Measurements from ENCODE around the gene FGFR3.

The FGFR3 gene

GRCh38 chr4:1756079-1756478, 37.0 kb upstream of the FGFR3 start:
- TF ChIP-seq, protein P1, sequence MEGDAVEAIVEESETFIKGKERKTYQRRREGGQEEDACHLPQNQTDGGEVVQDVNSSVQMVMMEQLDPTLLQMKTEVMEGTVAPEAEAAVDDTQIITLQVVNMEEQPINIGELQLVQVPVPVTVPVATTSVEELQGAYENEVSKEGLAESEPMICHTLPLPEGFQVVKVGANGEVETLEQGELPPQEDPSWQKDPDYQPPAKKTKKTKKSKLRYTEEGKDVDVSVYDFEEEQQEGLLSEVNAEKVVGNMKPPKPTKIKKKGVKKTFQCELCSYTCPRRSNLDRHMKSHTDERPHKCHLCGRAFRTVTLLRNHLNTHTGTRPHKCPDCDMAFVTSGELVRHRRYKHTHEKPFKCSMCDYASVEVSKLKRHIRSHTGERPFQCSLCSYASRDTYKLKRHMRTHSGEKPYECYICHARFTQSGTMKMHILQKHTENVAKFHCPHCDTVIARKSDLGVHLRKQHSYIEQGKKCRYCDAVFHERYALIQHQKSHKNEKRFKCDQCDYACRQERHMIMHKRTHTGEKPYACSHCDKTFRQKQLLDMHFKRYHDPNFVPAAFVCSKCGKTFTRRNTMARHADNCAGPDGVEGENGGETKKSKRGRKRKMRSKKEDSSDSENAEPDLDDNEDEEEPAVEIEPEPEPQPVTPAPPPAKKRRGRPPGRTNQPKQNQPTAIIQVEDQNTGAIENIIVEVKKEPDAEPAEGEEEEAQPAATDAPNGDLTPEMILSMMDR (IDR thresholded peaks at IDR 0.05; ENCODE audit: insufficient read depth, low read length, poor library complexity, severe bottlenecking): no peak
- Histone ChIP-seq H3K4me3 (replicated peaks; ENCODE audit: low read depth, low read length) (no peak overlapping the region), H3K36me3 (ENCODE audit: control insufficient read depth, insufficient read depth, low read length) (no peaks in the 10 kb centered on the region)

DNA sequence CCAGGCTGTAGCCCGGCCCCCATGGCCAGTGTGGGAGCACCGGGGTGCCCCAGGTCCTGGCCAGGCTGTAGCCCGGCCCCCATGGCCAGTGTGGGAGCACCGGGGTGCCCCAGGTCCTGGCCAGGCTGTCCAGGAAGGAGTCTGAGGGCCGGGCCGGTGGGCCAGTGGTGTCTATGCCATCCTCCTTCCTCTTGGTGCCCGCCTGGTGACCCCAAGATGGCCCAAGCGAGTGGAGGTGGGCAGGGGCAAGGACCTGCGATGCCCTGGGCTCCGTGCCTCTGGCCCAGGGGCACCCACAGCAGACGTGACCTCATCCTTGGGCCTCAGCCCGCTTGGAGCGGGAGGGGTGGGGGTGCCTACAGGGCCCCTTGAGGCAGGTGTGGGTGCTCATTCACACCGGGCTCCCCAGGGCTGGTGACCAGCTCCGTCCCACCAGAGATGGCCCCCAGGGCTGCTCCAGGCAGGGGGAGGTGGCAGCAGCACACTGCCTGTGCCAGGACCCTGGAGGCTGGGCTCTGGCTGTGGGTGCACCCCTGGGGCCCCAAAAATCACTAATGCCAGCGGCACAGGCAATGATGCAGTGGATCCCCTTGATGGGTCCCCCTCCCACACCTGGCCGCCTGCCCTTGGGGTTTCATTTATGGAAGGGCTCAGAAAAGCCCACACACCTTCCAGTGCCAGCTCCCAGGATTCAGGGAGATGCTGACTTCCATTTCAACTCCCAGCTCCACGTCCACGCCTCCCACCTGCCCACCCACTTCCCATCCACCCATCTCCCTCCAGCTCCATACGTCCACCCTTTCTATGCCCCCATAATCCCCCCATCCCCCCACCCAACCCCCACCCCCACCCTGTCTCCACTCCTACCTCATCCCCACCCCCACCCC, 36.0 kb upstream of the FGFR3 start:
- no peak for DNase-seq (ENCODE audit: extremely low read depth, insufficient read length)
- H3K36me3 ChIP-seq (ENCODE audit: control insufficient read depth, insufficient read depth, low read length): no peaks in the 10 kb centered on the region
- TF ChIP-seq, protein P1 (IDR thresholded peaks at IDR 0.05; ENCODE audit: insufficient read depth, low read length, poor library complexity, severe bottlenecking): no peak
- H3K27me3 ChIP-seq (replicated peaks; ENCODE audit: control insufficient read depth, insufficient read depth, low read length): no peaks in the 10 kb centered on the region; the same call in 1 of the 2 replicates
- no peak overlapping the region for H3K4me3 ChIP-seq (replicated peaks; ENCODE audit: low read depth, low read length)

More at GRCh38 chr4:1756079-1756478, 37.0 kb upstream of the FGFR3 start:
- H3K27me3 ChIP-seq (replicated peaks; ENCODE audit: control insufficient read depth, insufficient read depth, low read length): no peaks in the 10 kb centered on the region; the same call in 1 of the 2 replicates
- no peak for DNase-seq (ENCODE audit: extremely low read depth, insufficient read length)

DNA sequence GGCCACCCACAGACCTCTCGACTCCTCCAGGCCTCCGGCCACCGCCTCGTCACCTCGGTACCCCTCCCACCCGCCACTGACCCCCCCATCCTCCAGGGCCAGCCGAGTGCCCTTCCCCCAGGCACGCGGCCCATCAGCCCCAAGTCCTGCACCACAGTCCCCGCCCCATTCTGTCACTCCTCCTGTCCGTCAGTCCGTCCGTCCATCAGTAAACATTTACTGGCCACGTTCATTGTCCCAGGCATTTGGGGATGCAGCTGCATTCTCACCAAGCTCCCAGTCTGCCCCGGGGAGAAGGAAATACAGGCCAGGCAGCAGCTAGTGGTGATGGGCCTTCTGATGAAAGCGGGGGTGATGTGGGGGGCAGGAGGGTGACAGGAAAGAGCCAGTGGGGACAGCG, 35.3 kb upstream of the FGFR3 start:
- H3K36me3 ChIP-seq (ENCODE audit: control insufficient read depth, insufficient read depth, low read length): no peaks in the 10 kb centered on the region
- H3K4me3 ChIP-seq (replicated peaks; ENCODE audit: low read depth, low read length): no peak overlapping the region
- TF ChIP-seq, protein P1 (IDR thresholded peaks at IDR 0.05; ENCODE audit: insufficient read depth, low read length, poor library complexity, severe bottlenecking): no peak
- H3K27me3 ChIP-seq (replicated peaks; ENCODE audit: control insufficient read depth, insufficient read depth, low read length): no peaks in the 10 kb centered on the region; the same call in 1 of the 2 replicates
- no peak for DNase-seq (ENCODE audit: extremely low read depth, insufficient read length)

- Histone ChIP-seq H3K4me3 (replicated peaks; ENCODE audit: low read depth, low read length) (no peak overlapping the region), H3K27me3 (replicated peaks; ENCODE audit: control insufficient read depth, insufficient read depth, low read length) (no peaks in the 10 kb centered on the region; the same call in 1 of the 2 replicates)
- TF ChIP-seq, protein P1 (IDR thresholded peaks at IDR 0.05; ENCODE audit: insufficient read depth, low read length, poor library complexity, severe bottlenecking): no peak
Observed at GRCh38 chr4:1758306-1759121, 34.6 kb upstream of the FGFR3 start.

DNA sequence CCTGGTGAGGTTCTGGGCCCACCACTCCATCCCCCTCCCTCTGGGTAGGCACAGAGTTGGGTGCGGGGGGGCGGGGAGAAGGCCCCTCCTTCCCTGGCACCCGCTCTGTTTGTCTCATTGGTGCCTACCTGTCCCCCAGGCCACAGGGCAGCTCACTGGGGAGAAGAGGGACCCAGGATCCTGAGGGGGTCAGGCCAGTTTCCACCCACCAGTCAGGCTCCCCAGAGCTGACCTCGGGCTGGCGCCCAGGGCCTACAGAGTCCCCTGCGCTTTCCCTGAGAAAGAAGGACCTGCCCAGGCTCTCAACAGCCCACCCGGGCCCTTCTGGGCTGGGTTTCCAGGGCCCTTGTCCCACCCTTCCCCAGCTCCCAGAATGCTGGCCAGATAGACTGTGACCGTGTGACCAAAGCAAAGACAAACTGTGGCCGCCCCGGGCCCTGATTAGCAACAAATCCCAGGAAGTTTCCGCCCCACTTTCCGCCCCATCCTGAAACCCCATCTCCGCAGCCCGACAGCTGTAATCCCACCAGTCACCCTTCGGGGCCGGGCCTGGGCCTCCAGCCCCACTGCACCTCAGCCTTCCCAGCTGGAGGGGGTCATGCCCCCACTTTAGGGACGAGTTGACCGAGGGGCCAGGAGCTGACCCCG, 33.8 kb upstream of the FGFR3 start:
- TF ChIP-seq, protein P1 (IDR thresholded peaks at IDR 0.05; ENCODE audit: insufficient read depth, low read length, poor library complexity, severe bottlenecking): no peak
- DNase-seq (ENCODE audit: extremely low read depth, insufficient read length): no peak

More at GRCh38 chr4:1758306-1759121, 34.6 kb upstream of the FGFR3 start:
- H3K36me3 ChIP-seq (ENCODE audit: control insufficient read depth, insufficient read depth, low read length): no peaks in the 10 kb centered on the region
- no peak for DNase-seq (ENCODE audit: extremely low read depth, insufficient read length)

More for the DNA sequence above, 33.8 kb upstream of the FGFR3 start:
- H3K4me3 ChIP-seq (replicated peaks; ENCODE audit: low read depth, low read length): no peak overlapping the region
- no peaks in the 10 kb centered on the region; the same call in 1 of the 2 replicates for H3K27me3 ChIP-seq (replicated peaks; ENCODE audit: control insufficient read depth, insufficient read depth, low read length)
- no peaks in the 10 kb centered on the region for H3K36me3 ChIP-seq (ENCODE audit: control insufficient read depth, insufficient read depth, low read length)
